OCI-LY3 (cell line): ENCODE data around the gene CD247.

Experiments
- EZH2phosphoT487 ChIP-seq: fragments of 200-600 bp; shearing (Covaris generic); IDR thresholded peaks from 2 replicates; pipeline ENCODE4 v1.6.1; 2018; ENCODE audit warnings: antibody characterized with exemption, mixed run types, low read depth
- TF ChIP-seq, protein P1 (sequence below): fragments of 200-600, 300-600 bp; sonication (generic); IDR thresholded peaks from 2 replicates; pipeline ENCODE4 v1.5.1; 2014; ENCODE audit warnings: antibody characterized with exemption, low read length, low read depth

GRCh38 chr1:167515461-167515860 lies 2.9 kb downstream of the CD247 start:
- TF ChIP-seq, protein P1, sequence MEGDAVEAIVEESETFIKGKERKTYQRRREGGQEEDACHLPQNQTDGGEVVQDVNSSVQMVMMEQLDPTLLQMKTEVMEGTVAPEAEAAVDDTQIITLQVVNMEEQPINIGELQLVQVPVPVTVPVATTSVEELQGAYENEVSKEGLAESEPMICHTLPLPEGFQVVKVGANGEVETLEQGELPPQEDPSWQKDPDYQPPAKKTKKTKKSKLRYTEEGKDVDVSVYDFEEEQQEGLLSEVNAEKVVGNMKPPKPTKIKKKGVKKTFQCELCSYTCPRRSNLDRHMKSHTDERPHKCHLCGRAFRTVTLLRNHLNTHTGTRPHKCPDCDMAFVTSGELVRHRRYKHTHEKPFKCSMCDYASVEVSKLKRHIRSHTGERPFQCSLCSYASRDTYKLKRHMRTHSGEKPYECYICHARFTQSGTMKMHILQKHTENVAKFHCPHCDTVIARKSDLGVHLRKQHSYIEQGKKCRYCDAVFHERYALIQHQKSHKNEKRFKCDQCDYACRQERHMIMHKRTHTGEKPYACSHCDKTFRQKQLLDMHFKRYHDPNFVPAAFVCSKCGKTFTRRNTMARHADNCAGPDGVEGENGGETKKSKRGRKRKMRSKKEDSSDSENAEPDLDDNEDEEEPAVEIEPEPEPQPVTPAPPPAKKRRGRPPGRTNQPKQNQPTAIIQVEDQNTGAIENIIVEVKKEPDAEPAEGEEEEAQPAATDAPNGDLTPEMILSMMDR, result no peak
- no peak for TF ChIP-seq EZH2phosphoT487
